PFSK-1 (cell line): Measurements from ENCODE around the gene APBB1.

Experiments used
- POLR2AphosphoS5 ChIP-seq: IDR thresholded peaks from 2 replicates; pipeline ENCODE4 v1.6.1; 2012; ENCODE audit warnings: low read depth, mild to moderate bottlenecking, control low read depth, low read length, moderate library complexity
- SIN3A ChIP-seq: IDR thresholded peaks from 2 replicates; pipeline ENCODE4 v1.6.1; 2012; ENCODE audit warnings: mild to moderate bottlenecking, low read length, moderate library complexity, borderline replicate concordance; ENCODE audit not compliant: insufficient read depth
- TAF1 ChIP-seq: IDR thresholded peaks from 2 replicates; pipeline ENCODE4 v1.6.1; 2012; ENCODE audit warnings: low read length, control low read depth, borderline replicate concordance; ENCODE audit not compliant: insufficient read depth

DNA sequence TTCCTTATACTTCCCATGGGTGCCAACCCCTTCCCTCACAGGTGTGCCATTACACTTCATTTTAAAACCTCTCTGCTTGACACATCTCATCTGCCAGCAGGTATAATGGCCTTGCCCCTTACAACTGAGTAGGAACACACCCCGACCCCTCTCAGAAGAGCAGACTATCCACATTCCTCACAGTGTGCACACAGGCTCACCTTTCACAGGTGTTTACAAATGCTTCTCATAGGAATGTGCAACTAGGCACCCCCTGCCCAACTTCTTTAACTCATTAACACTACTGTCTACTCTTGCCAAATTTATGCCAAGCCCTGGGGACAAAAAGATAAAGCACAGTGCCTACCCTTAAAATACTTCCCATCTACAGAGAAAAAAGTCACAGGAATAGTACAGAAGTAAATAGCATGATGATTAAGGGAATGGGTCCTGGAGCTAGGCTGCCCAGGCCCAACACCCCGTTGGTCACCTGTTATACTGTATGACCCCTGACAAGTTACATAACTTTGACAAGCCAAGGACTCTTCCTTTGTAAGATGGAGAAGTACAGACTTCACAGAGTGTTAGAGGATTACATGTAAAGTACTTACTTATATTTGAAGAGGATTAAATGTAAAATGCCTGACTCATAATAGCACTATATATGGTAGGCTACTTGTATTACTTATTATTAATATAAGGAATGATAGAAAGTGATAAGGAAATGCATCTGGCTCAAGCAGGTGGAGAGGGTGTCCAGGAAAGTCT is 39.6 kb upstream of the APBB1 start:
- TF ChIP-seq POLR2AphosphoS5 (no peak), TAF1 (no peak), SIN3A (no peak)
